ENCODE data around the gene PRSS50. TPM values are rescaled to one million over a fixed set of nuclear protein-coding genes. Genes with fewer than 3 reads are reported as not detected.

Gene PRSS50
- total RNA-seq, 1 experiment from 2014 or later: not detected

DNA sequence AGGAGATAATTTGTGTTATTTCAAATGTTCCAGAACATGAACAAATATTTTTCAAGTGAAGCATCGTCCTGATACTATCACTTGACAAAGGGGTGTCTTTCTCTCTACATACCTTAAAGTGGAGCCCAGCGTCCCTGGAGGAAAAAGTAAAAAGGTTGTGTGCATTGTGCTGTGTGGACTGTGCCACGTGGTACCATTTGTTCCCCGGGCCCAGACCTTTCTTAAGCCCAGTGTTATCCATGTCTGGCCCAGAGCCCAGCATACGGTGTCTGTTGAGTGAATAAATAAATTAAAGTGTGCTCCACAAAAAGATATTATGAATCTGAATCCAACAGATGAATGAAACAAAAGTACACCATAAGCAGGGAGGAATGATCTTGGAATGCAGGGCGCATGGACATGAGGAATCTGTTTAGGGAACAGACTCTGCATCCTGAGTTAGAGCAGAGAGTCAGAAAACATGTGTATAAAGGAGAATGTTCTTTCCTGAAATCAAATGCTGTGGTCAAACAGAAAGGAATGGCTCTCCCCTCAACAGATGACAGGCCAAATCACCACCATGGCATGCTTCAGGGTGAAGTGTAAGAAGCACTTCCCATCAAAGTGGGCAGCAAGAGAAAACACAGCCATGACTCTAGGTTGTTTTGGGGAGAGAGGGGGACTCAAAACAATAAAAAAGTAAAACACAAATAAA lies 8.1 kb upstream of the PRSS50 start:
- no peak for DNase-seq (ENCODE audit: low read depth)

DNA sequence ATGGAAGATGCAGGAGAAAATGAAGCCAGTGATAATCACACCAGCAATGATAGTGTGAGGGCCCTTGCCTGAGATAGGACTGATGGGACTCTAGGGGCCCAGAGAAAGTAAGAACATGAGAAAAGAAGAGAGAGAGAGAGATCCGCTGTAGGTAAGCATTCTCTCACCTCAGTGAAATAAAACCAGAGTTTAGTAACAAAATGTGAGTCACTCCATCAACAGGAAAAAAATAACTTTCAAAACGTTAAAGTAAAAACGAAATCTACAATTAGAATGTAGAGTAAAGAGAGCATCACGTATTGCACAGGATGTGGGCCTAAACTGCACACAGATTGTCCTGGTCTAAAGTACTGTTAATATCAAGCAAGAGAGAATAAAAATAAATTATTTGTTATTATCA lies 6.8 kb upstream of the PRSS50 start:
- no peak for DNase-seq (ENCODE audit: low read depth)

- no peak for DNase-seq (ENCODE audit: low read depth)
Observed at GRCh38 chr3:46722443-46722842, 4.8 kb upstream of the PRSS50 start.

- no peak for DNase-seq (ENCODE audit: low read depth)
Observed at GRCh38 chr3:46721009-46721408, 3.3 kb upstream of the PRSS50 start.

- no peak for DNase-seq (ENCODE audit: low read depth)
Observed at GRCh38 chr3:46719735-46720271, 2.1 kb upstream of the PRSS50 start.

DNA sequence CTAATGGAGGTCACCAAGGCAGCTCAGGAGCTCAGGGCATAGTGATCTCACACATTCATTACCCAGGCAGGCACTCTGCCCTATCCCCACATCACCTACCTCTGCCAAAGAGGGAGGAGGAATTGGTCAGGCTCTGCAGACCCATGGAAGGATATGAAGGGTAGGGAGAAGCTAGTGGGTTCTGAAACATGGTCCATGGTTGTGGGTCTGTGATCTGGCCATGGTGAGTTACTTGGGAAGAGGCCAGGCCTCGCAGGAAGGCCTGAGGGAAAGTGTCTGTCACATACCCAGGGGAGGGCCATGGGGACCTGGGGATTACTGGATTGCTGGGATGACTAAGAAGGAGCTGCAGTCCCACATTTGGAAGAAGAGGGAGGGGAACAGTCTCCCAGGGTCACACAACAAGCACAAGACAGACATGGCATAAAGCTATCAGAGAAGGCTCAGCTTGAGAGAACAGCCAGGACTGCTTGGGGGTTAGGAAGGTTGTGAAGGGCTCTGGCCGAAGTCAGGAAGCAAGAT lies 1.4 kb upstream of the PRSS50 start:
- peak; percentile 18 for DNase-seq (ENCODE audit: low read depth)

DNA sequence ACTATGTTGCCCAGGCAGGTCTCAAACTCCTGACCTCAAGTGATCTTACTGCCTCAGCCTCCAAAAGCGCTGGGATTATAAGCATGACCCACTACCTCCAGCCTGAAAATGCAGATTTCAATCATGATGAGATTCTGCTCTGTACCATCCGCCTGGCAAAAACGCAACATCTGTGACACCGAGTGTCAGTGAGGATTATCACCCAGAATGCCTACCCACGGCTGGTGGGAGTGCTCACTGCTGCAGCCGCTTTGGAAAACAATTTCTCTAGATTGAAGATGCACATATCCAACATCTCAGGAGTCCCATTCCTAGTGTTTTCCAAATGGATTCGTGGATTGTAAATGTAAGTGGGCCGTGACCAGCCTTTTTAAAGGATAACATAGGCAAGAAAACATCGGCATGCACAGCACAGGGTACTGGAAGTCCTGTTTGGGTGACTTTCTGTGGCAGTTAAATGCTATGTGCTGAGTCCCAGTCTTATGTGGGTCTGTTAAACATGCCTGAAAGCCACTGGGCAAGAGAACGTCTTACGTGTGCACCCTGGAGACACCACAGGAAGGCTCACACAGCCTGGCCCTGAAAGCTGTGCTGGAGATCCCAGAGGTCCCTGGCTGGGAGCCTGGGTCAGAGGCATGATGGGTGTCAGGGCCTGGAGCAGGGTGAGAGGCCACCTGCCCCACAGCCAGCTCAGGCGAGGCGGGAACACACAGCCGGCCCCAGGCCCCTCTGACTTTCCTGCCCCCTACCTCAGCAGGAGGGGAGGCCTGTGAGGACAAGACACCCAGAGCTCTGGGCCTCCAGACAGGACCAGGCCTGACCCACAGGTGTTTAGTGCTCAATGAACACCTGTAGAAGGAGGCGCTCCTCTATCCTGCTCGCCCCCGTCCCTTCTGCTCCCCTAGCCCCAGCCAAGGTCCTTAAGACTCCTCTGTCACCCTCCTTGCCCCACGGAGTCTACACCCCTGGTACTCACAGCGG lies 918 bp downstream of the PRSS50 start:
- DNase-seq (ENCODE audit: low read depth): no peak

DNA sequence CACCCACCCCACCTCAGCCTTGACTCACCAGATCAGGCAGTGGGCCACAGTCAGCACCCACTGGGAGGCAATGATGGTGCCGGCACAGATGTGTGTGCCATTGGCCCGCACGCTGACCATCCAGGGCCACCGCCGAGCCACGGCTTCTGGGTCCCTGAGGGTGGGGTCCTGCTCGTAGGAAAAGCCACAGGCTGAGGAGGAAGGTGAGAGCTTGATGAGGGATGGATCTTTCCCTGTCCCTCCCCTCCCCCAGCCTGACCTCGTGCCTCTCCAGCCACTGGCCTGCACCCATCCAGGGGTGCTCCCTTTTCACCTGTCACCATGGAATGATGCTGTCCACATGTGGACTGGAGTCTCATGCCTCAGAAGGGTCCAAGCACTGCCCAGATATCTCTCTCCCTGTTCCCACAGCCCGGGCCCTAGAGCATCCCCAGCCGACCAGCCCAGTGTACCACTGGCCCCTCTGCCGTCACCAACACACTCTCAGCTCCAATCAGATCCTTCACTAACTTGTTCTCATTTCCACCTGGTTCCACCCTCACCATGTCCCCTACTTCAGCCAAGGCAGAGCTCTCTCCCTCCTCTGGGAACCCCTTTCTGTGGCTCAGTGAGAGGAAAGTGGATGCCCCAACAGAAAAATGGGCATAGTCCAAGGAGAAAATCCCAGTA lies 2.0 kb downstream of the PRSS50 start:
- no peak for DNase-seq (ENCODE audit: low read depth)

DNA sequence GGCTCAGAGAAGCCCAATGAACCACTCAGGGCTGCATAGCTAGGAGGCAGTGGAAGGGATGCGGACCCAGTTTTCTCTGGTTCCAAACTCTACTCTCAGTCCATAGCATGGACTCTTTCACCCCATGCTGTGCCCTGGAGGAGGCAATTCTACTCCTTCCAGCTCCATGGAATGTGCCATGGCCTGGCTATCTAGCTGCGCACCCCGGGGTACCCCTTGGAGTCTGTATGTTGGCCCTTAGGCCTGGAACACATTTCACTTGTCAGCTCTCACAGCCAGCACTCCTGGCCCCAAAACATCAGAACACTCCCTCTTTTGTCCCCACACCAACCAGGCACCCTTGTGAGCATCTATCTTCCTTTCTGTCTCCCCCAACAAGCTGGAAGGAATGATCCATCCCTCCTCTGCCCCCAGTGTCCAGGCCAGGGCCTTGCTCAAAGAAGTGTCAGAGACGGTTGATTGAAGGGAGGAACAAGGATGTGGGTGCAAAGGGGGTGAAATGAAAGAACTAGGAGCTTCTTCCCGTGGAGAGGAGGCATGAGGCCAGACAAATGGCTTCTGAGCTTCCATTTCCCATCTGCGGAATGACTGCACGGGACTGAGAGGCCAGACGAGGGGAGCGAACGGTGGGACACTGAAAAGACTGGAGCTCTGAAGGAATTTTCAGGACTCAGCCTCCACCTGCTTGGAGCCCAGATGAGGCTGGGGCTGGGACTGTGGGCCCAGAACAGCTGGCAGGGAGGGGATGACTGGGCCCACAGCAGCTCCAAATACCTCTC lies 2.8 kb downstream of the PRSS50 start:
- no peak for DNase-seq (ENCODE audit: low read depth)

GRCh38 chr3:46713898-46714552 lies 3.6 kb downstream of the PRSS50 start:
- DNase-seq (ENCODE audit: low read depth): peak; percentile 22

DNA sequence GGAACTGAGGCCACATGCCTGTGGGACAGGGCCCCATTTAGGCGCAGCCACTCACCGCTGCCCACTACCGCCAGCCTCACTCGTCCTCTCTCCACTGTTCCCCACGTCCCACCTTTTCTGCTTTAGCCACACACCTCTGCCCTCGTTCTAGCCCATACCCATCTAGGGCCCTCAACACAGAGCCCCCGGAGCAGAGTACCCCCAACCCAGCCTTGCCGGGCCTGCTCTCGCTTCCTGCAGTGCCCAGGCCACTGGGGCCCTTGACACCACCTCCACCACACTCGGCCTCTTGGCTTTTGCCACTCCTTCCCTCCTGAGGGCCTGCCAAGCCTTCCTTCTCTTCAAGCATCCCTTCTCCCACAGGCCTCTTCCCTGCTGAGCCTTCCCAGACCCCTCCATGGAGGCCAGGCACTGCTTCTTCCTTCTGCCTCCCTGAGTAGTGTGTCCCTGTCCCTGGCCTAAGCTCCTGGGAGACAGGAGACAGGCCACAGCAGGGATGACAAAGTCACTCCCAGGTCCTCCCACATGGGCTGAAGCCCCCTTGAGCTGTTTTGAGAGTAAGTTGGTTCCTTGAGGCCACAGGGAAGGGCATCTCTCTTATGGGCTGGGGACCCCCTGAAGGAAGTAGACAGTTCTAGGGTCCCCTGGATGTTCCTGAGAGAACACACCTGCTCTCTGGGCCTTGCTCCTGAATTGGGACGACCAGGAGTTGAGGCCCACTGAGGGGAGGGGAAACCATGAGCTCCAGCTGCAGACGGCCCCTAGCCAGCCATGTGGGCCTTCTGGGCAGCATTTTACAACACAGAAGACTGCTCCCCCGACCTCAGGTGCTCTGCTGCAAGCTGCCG lies 4.4 kb downstream of the PRSS50 start:
- no peak for DNase-seq (ENCODE audit: low read depth)

GRCh38 chr3:46712191-46713049 lies 5.2 kb downstream of the PRSS50 start:
- DNase-seq (ENCODE audit: low read depth): no peak

DNA sequence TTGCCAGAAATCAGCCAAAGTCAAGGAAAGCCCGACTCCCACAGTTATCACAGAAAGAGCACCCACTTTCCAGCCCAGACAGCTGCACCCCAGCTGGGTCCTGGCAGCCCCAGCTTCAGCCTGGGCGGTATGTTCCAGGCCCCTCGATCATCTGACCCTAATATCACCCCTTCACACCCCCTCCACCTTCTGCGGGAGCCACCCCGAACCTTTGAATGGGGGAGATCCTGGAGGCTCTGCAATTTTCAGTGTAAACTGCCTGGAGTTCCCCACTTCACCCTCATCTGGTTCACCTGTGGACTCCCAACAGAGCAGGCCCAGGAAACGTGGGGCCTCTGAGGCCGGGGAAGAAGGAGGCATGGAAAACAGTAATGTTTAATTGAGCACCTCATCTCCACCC lies 5.9 kb downstream of the PRSS50 start:
- no peak for DNase-seq (ENCODE audit: low read depth)

- no peak for DNase-seq (ENCODE audit: low read depth)
Observed at GRCh38 chr3:46711305-46711704, 6.4 kb downstream of the PRSS50 start.

- DNase-seq (ENCODE audit: low read depth): no peak
Observed at GRCh38 chr3:46710671-46711295, 6.9 kb downstream of the PRSS50 start.

- DNase-seq (ENCODE audit: low read depth): no peak
Observed at GRCh38 chr3:46710229-46710628, 7.4 kb downstream of the PRSS50 start.

DNA sequence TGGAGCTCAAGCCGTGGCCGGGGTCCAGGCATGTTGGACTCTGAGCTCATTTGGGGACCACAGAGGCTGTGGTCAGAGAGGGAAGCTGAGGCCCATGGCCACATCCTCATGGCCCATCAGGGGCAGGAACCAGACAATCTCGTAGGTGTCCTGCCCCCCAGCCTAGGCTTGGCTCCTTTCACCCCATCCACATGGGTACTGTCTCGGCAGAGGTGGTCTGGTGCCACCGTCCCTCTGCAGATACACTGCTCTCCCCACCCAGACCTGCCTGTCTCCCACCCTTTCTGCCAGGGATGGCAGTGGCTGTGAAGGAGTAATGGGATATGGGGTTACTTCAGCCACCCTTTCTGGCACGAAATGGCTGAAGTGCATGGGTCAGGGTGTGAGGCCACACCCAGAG lies 7.9 kb downstream of the PRSS50 start:
- DNase-seq (ENCODE audit: low read depth): no peak

GRCh38 chr3:46709157-46709654 lies 8.5 kb downstream of the PRSS50 start:
- no peak for DNase-seq (ENCODE audit: low read depth)

Measured in M059J (cell line).